Stimulated activated CD4-positive, alpha-beta T cell treated with anti-CD3 and anti-CD28 coated beads, TNF-alpha, amount 100 ng/mL, for 1 hour (primary cell): ENCODE measurements around the gene S100A1.
"Not testable (repeated sequence)": the region's sequence is repeated elsewhere in the genome, so short reads cannot be mapped to it uniquely, and the experiment has no call there.

Source experiments
- DNase-seq, 3 donors: peaks; one replicate each; pipeline ENCODE4 v3.0.0-alpha.2; 2020; ENCODE audit warnings: low read depth in 3 of 3, low spot score in 1 of 3

The S100A1 gene

DNA sequence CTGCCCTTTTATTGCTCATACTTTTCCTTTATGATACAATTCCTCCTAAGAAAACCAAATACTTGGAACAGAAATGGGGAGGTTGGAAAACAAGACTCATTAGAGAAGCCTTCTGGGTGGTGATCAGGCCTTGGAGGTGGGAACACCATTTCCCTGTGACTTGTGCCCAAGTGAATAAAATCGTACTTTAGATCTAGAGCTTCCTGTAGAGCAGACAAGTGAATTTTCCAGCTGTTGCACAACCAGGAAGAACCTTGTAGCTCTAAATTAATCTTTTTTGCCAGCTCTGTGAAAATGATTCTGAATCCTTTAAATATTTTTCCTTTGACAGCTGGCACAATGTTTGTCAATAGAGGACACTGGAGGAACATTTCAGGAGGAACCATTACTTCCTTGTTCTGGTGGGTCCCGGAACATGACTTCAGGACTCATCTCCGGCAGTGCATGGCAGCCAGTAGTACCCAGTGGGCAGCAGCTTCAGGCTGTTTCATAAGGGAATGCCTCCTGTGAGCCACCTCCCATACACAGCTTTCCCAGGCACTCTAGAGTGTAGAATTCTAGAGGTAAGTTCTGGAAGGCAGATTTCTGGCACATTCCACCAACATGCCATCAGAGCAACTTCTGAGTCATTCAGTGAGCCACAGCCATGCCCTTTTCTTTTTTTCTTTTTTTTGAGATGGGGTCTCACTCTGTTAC, 24.7 kb downstream of the S100A1 start:
- no peak for DNase-seq

DNA sequence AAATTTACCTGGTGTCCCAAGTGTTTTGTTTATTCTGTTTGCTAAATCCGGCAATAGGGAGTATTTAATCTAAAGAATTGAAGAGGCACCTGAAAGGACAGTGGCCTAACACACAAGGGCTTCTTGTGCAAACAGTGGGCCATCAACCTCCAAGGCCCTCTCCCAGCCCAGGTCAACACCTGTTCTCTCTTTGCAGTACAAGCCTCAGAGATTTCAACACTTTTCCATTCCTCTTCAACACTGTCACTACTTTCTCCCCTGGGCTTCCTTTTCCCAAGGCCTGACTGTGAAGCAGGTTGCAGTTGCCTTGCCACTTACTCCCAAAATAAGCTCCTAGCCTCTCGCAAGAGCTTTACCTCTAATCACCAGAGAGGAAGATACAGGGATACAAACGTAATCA, 27.1 kb downstream of the S100A1 start:
- no peak for DNase-seq

- DNase-seq: peak; percentile 62 to 80 (median 73)
Measured at GRCh38 chr1:153658400-153659174, 30.4 kb downstream of the S100A1 start, which contains the start of gene SNAPIN. Gene SNAPIN, plus strand, starts transcription at chr1:153658703. Its CDS starts 41 bp downstream, at chr1:153658744.

GRCh38 chr1:153659175-153659534, 30.9 kb downstream of the S100A1 start:
- no peak for DNase-seq

DNA sequence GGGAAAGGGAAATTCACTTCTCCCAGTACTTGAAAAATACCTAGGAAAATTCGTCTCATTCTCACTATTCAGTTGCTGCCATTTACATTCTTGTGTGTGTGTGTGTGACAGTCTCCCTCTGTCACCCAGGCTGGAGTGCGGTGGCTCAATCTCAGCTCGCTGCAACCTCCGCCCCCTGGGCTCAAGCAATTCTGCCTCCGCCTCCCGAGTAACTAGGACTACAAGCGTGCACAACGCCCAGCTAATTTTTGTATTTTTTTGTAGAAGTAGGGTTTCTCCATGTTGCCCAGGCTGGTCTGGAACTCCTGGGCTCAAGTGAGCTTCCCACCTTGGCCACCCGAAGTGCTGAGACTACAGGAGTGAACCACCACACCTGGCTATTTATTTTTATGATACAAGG, 31.4 kb downstream of the S100A1 start:
- no peak for DNase-seq

- DNase-seq: no peak
Measured at GRCh38 chr1:153661111-153661708, 33.0 kb downstream of the S100A1 start.

DNA sequence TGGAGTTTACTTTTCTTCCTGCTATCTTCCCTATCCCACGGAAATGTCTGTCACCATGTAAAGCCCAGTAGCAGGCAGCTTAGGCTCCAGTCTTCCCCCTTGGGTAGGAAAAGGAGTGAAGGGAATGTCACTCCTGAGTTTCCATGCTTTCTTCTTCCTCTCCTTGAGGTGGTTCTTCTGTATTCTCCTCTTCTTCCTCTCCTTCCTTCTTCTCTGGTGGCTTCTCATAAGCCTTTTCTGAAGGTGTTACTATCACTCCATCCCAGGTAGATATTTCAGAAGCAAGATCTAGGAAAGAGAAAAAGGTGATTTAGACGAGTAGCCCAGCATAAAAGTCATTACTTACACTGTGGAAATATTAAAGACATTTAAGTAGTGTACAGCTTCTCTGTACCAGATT, 34.0 kb downstream of the S100A1 start:
- DNase-seq: no peak

- DNase-seq: no peak
Measured at GRCh38 chr1:153663211-153663610, 35.0 kb downstream of the S100A1 start.

- no peak for DNase-seq
Measured at GRCh38 chr1:153667439-153667838, 39.2 kb downstream of the S100A1 start.

GRCh38 chr1:153668672-153669071, 40.4 kb downstream of the S100A1 start:
- not testable (repeated sequence) for DNase-seq

DNA sequence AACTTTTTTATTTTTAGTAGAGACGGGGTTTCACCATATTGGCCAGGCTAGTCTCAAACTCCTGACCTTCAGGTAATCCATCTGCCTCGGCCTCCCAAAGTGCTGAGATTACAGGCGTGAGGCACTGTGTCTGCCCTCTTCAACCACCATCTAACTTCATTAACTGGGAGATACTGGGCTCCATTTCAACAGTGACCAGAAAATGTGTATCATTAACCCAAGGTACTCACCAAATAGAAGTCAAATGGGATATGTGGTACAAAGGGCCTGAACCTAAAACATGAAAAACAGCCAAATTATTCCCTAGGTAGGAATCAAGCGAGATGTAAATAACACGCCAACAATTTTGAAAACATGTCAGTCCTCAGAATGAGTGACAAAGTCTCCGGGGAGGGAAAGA, 41.4 kb downstream of the S100A1 start:
- DNase-seq: no peak

DNA sequence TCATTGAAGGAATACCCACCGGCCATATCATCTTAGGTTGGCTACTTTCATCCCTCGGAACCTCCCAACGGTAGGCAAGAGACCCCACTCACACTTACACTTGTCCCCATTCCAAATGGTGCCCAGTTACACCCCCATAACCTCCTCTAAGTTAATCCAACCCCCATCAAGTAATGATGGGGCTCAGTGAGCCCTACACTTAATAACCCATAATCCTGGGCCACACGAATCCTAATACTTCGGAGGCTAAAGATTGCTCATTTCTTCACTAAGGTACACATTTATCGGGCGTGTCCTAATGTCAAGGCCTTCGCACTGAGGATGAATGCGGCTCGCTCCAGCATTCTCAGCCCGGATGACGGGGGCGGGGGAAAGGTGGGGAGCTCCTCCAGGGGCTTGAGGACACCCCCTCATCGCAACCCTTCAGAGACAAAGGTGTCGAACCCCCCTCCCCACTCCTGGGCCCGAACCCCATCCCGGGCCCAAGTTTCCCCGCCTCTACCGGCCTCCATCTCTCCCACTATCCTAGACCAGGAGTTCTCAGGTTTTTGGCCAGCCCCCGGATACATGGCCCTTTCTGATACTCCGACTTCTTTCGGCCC, 42.1 kb downstream of the S100A1 start:
- DNase-seq: peak in 1 of 3 donors; percentile 30

GRCh38 chr1:153670859-153671627, 42.8 kb downstream of the S100A1 start, which contains the start of gene ILF2:
Gene ILF2, minus strand, starts transcription at chr1:153670993. Its CDS starts 71 bp downstream, at chr1:153670922.
- peak; percentile 91 to 95 (median 94) for DNase-seq

DNA sequence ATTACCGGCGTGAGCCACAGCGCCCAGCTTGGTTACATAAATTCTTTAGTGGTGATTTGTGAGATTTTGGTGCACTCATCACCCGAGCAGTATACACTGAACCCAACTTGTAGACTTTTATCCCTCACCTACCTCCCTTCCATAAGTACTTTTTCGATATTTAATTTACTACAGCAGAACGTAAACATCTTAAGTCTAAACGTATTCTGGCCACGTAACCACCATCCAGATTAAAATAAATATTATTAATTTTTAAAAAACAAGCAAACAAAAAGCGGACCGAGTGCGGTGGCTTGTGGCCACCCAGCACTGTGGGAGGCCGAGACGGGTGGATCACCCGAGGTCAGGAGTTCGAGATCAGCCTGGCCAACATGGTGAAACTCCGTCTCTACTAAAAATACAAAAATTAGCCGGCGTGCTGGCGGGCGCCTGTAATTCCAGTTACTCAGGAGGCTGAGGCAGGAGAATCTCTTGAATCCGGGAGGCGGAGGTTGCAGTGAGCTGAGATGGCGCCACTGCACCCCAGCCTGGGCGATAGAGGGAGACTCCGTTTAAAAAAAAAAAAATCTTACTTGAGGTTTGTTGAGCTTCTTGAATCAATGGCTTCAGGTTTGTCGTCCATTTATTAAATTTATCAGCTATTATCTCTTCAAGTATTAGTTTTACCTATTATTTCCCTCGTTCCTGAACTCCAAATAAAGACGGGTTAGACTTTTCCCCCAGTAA, 43.6 kb downstream of the S100A1 start:
- peak in 1 of 3 donors; percentile 29 for DNase-seq

- DNase-seq: no peak
Measured at GRCh38 chr1:153673511-153673910, 45.3 kb downstream of the S100A1 start.

DNA sequence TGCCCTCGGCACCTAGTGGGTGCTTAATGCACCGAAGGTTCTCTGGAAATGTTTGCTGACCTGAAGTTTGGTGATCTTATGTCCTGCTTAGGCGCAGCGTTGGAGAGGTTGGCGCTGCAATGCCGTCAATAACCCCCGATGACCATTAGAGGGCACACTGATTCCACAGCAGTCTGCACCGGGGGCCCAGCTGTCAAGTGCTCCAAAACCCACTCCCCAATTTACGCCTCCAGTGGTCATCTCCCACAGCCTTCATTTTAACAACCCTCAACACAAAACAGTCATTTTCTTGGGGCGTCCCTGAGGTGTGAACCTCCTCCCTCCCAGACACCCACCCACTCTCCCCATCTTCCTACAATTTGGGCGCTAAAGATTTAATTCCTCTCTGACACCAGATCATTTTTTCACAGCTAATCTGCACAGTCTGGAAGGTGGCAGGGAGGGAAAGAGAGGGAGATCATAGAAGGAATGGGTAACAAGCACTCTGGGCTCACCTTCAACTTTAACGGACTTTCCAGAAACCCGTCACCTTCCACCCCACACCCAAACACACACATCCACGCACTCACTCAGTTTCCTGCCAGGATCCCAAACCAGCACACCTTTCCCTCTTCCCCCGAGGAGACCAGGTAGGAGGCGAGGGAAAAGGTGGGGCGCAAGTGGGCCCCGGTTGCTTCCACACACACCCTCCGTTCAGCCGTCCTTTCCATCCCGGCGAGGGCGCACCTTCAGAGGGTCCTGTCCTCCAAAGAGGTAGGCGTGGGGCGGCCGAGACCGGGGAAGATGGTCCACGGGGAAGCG, 49.7 kb downstream of the S100A1 start:
- peak in 2 of 3 donors; percentile 19 to 26 for DNase-seq

GRCh38 chr1:153678519-153679336, 50.5 kb downstream of the S100A1 start, which contains the start of gene NPR1:
Gene NPR1, plus strand, starts transcription at chr1:153678688. Its CDS starts 421 bp downstream, at chr1:153679109.
- no peak for DNase-seq
